ENCODE data around the gene PLEKHJ1. TPM values are rescaled to one million over a fixed set of nuclear protein-coding genes. Genes with fewer than 3 reads are reported as not detected.
"Not testable (repeated sequence)": the region's sequence is repeated elsewhere in the genome, so short reads cannot be mapped to it uniquely, and the experiment has no call there.

The PLEKHJ1 gene
- total RNA-seq, result 100 to 1,000 TPM in 2 of 6 donors, 10 to 100 TPM in 4; 67.2 to 114 (median 79.3) TPM

DNA sequence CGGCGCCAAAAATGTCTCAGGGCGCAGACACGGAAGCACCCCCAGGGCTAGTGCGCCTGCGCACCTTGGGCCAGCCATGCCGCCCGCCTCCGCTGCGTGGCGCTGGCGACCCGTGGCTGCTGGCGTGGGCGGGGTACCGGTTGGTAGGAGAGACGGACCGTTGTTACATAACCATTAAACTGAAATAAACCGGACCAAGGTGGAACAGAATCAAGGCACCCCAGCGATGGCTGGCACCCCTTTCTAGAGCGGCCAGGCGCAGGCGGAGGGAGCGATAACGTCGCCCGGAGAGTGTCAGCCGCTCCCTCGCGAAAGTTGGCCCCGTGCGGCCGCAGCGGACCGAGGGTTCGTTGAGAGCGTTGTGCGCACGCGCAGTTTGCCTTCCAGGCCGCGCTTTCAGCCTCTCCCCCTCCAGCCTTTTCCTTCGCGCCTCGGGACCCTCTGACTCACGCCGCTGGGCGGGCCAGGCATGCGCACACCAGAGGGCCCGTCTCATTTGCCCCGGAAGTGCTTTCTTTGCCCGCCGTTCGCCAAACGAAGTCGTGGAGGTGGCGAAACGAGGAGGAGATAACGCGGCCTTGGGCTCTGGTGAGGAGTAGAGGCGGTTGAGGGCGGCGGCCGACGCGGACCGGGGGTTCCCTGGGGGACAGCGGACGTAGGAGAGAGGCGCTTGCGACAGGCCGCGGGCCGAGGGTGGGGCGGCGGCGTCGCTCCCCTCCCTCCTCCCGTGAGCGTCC lies at the start of gene PLEKHJ1, which contains the start of gene SF3A2:
Gene PLEKHJ1 (minus strand): TSS at position 16 of the 737 bp plus-strand sequence. CDS start 81 bp downstream, outside the sequence.
Gene SF3A2 (plus strand): TSS at position 511 of the 737 bp plus-strand sequence. CDS start 6,595 bp downstream, outside the sequence.
- DNase-seq (peak; percentile 95 to 99), ATAC-seq (ENCODE audit: low FRiP score in 2 of 2) (peak; percentile 95)
- peak within 1 kb of the TSS; percentile 98 to 99 (median 98) for H3K27ac ChIP-seq
- no peaks in the 10 kb centered on the region for H3K27me3 ChIP-seq
- H3K4me3 ChIP-seq, result peak within 1 kb of the TSS; percentile 77 to 97 (median 88)
- H3K4me1 ChIP-seq, result peaks cover 56 to 74% (median 57%) of the 10 kb centered on the region in 4 donors
- TF ChIP-seq POLR2AphosphoS5 (IDR thresholded peaks at IDR 0.05) (peak; percentile 90 to 91), EP300 (IDR thresholded peaks at IDR 0.05) (no peak), CTCF (IDR thresholded peaks at IDR 0.05) (peak; percentile 99 to 100 (median 100)), POLR2A (IDR thresholded peaks at IDR 0.05) (peak in 2 of 4 donors; percentile 57 to 81)
- WGBS, 2 donors, result 0 to 1% methylated on average over 38 to 58 of the region's 80 CpGs
- no peaks in the 10 kb centered on the region for H3K9me3 ChIP-seq
- peaks cover 4 to 25% (median 18%) of the 10 kb centered on the region in 4 donors for H3K36me3 ChIP-seq

- H3K27ac ChIP-seq, result peak overlapping the region in 1 of 4 donors; percentile 84
- DNase-seq, result no peak
- H3K27me3 ChIP-seq, result no peaks in the 10 kb centered on the region
- ATAC-seq (ENCODE audit: low FRiP score in 2 of 2), result no peak
- H3K4me1 ChIP-seq, result peaks cover 9 to 24% (median 18%) of the 10 kb centered on the region in 4 donors
- no peaks in the 10 kb centered on the region for H3K9me3 ChIP-seq
- TF ChIP-seq POLR2AphosphoS5 (IDR thresholded peaks at IDR 0.05) (no peak), POLR2A (IDR thresholded peaks at IDR 0.05) (no peak), CTCF (IDR thresholded peaks at IDR 0.05) (no peak), EP300 (IDR thresholded peaks at IDR 0.05) (no peak)
- WGBS, 2 donors, result 92 to 94% methylated on average over 7 to 8 of the region's 8 CpGs
- no peak overlapping the region for H3K4me3 ChIP-seq
- H3K36me3 ChIP-seq, result no peaks in the 10 kb centered on the region
These were observed 47.8 kb upstream of the PLEKHJ1 start for GRCh38 chr19:2283835-2284507.

DNA sequence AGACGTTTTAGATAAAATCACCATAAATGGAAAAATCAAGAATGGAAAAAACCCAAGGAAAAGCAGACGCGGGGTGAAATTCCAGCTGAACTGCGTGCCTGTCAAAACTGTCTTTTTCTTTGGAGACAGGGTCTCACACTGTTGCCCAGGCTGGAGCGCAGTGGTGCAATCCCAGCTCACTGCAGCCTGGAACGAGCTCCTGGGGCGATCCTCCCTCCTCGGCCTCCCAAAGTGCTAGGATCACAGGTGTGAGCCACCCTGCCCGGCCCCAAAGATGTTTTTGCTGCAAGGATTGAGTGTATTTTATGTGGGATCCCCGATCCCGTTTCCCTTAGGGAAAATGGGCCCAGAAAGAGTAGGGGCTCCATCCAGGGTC lies 46.7 kb upstream of the PLEKHJ1 start:
- TF ChIP-seq POLR2A (IDR thresholded peaks at IDR 0.05), result no peak
- TF ChIP-seq POLR2AphosphoS5 (IDR thresholded peaks at IDR 0.05), result no peak
- no peak for TF ChIP-seq CTCF (IDR thresholded peaks at IDR 0.05)
- TF ChIP-seq EP300 (IDR thresholded peaks at IDR 0.05), result no peak
- ATAC-seq (ENCODE audit: low FRiP score in 2 of 2) (no peak), DNase-seq (no peak)
- peak overlapping the region in 3 of 4 donors; percentile 39 to 54 (median 51) for H3K4me3 ChIP-seq
- H3K36me3 ChIP-seq, result no peaks in the 10 kb centered on the region
- H3K27ac ChIP-seq, result peak overlapping the region in 3 of 4 donors; percentile 72 to 91 (median 84)
- no peaks in the 10 kb centered on the region for H3K9me3 ChIP-seq
- H3K27me3 ChIP-seq, result no peaks in the 10 kb centered on the region
- WGBS, 2 donors, result 74 to 76% methylated on average over 10 to 11 of the region's 11 CpGs
- peaks cover 9 to 23% (median 15%) of the 10 kb centered on the region in 4 donors for H3K4me1 ChIP-seq

- H3K4me3 ChIP-seq, result peak within 1 kb of the TSS; percentile 11 to 54 (median 45)
- peaks cover 9 to 23% (median 13%) of the 10 kb centered on the region in 4 donors for H3K4me1 ChIP-seq
- 12 to 23% methylated on average over 7 to 28 of the region's 41 CpGs for WGBS, 2 donors
- no peaks in the 10 kb centered on the region for H3K36me3 ChIP-seq
- peak; percentile 87 to 92 for DNase-seq
- H3K27me3 ChIP-seq, result no peaks in the 10 kb centered on the region
- H3K27ac ChIP-seq, result peak within 1 kb of the TSS; percentile 72 to 91 (median 80)
- TF ChIP-seq CTCF (IDR thresholded peaks at IDR 0.05), result no peak
- TF ChIP-seq POLR2A (IDR thresholded peaks at IDR 0.05), result peak in 1 of 4 donors; percentile 53
- TF ChIP-seq POLR2AphosphoS5 (IDR thresholded peaks at IDR 0.05), result peak; percentile 66 to 70
- TF ChIP-seq EP300 (IDR thresholded peaks at IDR 0.05), result peak in 1 of 4 donors; percentile 12
- ATAC-seq (ENCODE audit: low FRiP score in 2 of 2), result peak; percentile 82 to 87
- H3K9me3 ChIP-seq, result no peaks in the 10 kb centered on the region
These were observed 46.1 kb upstream of the PLEKHJ1 start, which contains the start of gene PEAK3 for GRCh38 chr19:2282062-2282861. TSS of gene PEAK3 (minus strand) at chr19:2282175. CDS start at chr19:2280931, 1,244 bp downstream.

GRCh38 chr19:2281265-2282061 lies 45.3 kb upstream of the PLEKHJ1 start:
- not testable (repeated sequence) for H3K9me3 ChIP-seq, H3K27me3 ChIP-seq, H3K36me3 ChIP-seq, DNase-seq
- ATAC-seq (ENCODE audit: low FRiP score in 2 of 2), result peak in 1 of 2 donors; percentile 31
- Histone ChIP-seq H3K4me3 (peak overlapping the region; percentile 11 to 54 (median 45)), H3K4me1 (peaks cover 9 to 23% (median 14%) of the 10 kb centered on the region in 4 donors), H3K27ac (peak overlapping the region; percentile 72 to 91 (median 80))
- 10 to 18% methylated on average over 2 to 12 of the region's 16 CpGs for WGBS, 2 donors
